ENCODE measurements around the gene SLC1A7.

Gene SLC1A7

GRCh38 chr1:53132176-53132575, 10.3 kb downstream of the SLC1A7 start:
- DNase-seq = no peak

- DNase-seq = no peak
Observed at GRCh38 chr1:53131590-53131938, 10.9 kb downstream of the SLC1A7 start.

GRCh38 chr1:53130878-53131589, 11.4 kb downstream of the SLC1A7 start:
- DNase-seq = no peak

- no peak for DNase-seq
Observed at GRCh38 chr1:53130598-53130877, 11.9 kb downstream of the SLC1A7 start.

GRCh38 chr1:53129891-53130597, 12.4 kb downstream of the SLC1A7 start:
- no peak for DNase-seq

- DNase-seq = no peak
Observed at GRCh38 chr1:53128401-53128800, 14.0 kb downstream of the SLC1A7 start.

- DNase-seq = no peak
Observed at GRCh38 chr1:53127546-53127945, 14.9 kb downstream of the SLC1A7 start.

GRCh38 chr1:53126495-53126894, 15.9 kb downstream of the SLC1A7 start:
- no peak for DNase-seq

GRCh38 chr1:53125623-53126360, 16.6 kb downstream of the SLC1A7 start:
- DNase-seq = no peak

- DNase-seq = no peak
Observed at GRCh38 chr1:53125122-53125521, 17.3 kb downstream of the SLC1A7 start.

- DNase-seq = no peak
Observed at GRCh38 chr1:53123453-53124140, 18.8 kb downstream of the SLC1A7 start.

- no peak for DNase-seq
Observed at GRCh38 chr1:53122961-53123413, 19.5 kb downstream of the SLC1A7 start.

GRCh38 chr1:53122201-53122885, 20.1 kb downstream of the SLC1A7 start:
- DNase-seq = no peak

- DNase-seq = no peak
Observed at GRCh38 chr1:53121319-53122172, 20.9 kb downstream of the SLC1A7 start.

GRCh38 chr1:53120659-53121058, 21.8 kb downstream of the SLC1A7 start:
- no peak for DNase-seq

GRCh38 chr1:53117836-53118235, 24.6 kb downstream of the SLC1A7 start:
- DNase-seq = no peak

GRCh38 chr1:53116933-53117600, 25.4 kb downstream of the SLC1A7 start:
- no peak for DNase-seq

GRCh38 chr1:53116307-53116810, 26.1 kb downstream of the SLC1A7 start:
- DNase-seq = no peak

- no peak for DNase-seq
Observed at GRCh38 chr1:53115403-53116306, 26.8 kb downstream of the SLC1A7 start.
